Osteocyte (in vitro differentiated cells): ENCODE data around the gene MAML2. TPM values are rescaled to one million over a fixed set of nuclear protein-coding genes. Genes with fewer than 3 reads are reported as not detected.

ENCODE experiments used
- DNase-seq: peaks from one replicate; pipeline ENCODE4 v3.0.0; 2021; ENCODE audit warnings: mixed read lengths; ENCODE audit not compliant: unreplicated experiment; ENCODE audit errors: extremely low spot score
- H3K27ac Mint-ChIP-seq: one replicate; pipeline ENCODE4 v1.8.0; 2021; ENCODE audit warnings: mild to moderate bottlenecking, mixed read lengths; ENCODE audit not compliant: unreplicated experiment
- H3K27me3 Mint-ChIP-seq: one replicate; pipeline ENCODE4 v1.8.0; 2021; ENCODE audit warnings: mixed read lengths; ENCODE audit not compliant: unreplicated experiment
- H3K36me3 Mint-ChIP-seq: one replicate; pipeline ENCODE4 v1.8.0; 2021; ENCODE audit warnings: mixed read lengths; ENCODE audit not compliant: unreplicated experiment
- H3K4me1 Mint-ChIP-seq: one replicate; pipeline ENCODE4 v1.8.0; 2021; ENCODE audit warnings: mixed read lengths; ENCODE audit not compliant: unreplicated experiment
- H3K4me3 Mint-ChIP-seq: one replicate; pipeline ENCODE4 v1.8.0; 2021; ENCODE audit warnings: mild to moderate bottlenecking, moderate library complexity, mixed read lengths; ENCODE audit not compliant: unreplicated experiment
- H3K9me3 Mint-ChIP-seq: one replicate; pipeline ENCODE4 v1.8.0; 2021; ENCODE audit warnings: mixed read lengths; ENCODE audit not compliant: unreplicated experiment
- total RNA-seq: library from RNA; stranded (reverse); gene quantifications from 2 replicates; pipeline ENCODE4 v1.2.1, GENCODE V29; 2021
- TF ChIP-seq, protein P1 (sequence below): fragments of 200-600 bp; sonication (generic); IDR thresholded peaks from 2 replicates; pipeline ENCODE4 v1.5.0; 2021; ENCODE audit warnings: antibody characterized with exemption, mild to moderate bottlenecking, moderate library complexity

MAML2 gene
- total RNA-seq, 1 donor from 2014 or later = 29.3 TPM

- TF ChIP-seq, protein P1, sequence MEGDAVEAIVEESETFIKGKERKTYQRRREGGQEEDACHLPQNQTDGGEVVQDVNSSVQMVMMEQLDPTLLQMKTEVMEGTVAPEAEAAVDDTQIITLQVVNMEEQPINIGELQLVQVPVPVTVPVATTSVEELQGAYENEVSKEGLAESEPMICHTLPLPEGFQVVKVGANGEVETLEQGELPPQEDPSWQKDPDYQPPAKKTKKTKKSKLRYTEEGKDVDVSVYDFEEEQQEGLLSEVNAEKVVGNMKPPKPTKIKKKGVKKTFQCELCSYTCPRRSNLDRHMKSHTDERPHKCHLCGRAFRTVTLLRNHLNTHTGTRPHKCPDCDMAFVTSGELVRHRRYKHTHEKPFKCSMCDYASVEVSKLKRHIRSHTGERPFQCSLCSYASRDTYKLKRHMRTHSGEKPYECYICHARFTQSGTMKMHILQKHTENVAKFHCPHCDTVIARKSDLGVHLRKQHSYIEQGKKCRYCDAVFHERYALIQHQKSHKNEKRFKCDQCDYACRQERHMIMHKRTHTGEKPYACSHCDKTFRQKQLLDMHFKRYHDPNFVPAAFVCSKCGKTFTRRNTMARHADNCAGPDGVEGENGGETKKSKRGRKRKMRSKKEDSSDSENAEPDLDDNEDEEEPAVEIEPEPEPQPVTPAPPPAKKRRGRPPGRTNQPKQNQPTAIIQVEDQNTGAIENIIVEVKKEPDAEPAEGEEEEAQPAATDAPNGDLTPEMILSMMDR = no peak
- DNase-seq = no peak
- H3K4me3 Mint-ChIP-seq = no peak overlapping the region
- H3K27me3 Mint-ChIP-seq = no peaks in the 10 kb centered on the region
- H3K36me3 Mint-ChIP-seq = peaks cover 3% of the 10 kb centered on the region
- H3K4me1 Mint-ChIP-seq = peaks cover 8% of the 10 kb centered on the region
- H3K27ac Mint-ChIP-seq = no peak overlapping the region
- H3K9me3 Mint-ChIP-seq = no peaks in the 10 kb centered on the region
Observed at GRCh38 chr11:96024666-96025065, 318.3 kb downstream of the MAML2 start.

DNA sequence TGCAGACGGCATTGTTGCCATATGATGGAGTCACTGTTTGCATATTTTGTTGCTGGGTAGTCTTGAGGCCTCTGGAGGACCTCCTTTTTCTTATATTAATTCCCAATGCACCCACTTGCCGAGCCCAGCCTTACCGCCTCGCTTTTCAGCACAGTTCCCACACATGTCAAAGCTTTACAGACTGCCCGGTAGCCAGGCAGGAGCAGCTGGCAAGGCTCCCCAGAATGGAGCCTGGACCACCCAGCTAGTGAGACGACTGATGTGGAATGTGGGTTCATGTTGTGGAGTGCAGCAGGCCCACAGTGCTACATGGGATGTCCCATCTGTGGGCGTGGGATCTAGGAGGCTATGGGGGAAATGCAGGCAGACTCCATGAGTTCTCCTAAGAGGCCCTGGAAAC, 319.7 kb downstream of the MAML2 start:
- H3K27me3 Mint-ChIP-seq = no peaks in the 10 kb centered on the region
- peaks cover 11% of the 10 kb centered on the region for H3K4me1 Mint-ChIP-seq
- TF ChIP-seq, protein P1 = no peak
- DNase-seq = no peak
- no peak overlapping the region for H3K27ac Mint-ChIP-seq
- no peak overlapping the region for H3K4me3 Mint-ChIP-seq
- no peaks in the 10 kb centered on the region for H3K9me3 Mint-ChIP-seq
- peaks cover 3% of the 10 kb centered on the region for H3K36me3 Mint-ChIP-seq

- Mint-ChIP-seq H3K4me3 (no peak overlapping the region), H3K36me3 (no peaks in the 10 kb centered on the region), H3K27me3 (no peaks in the 10 kb centered on the region), H3K27ac (no peak overlapping the region), H3K4me1 (peaks cover 11% of the 10 kb centered on the region), H3K9me3 (no peaks in the 10 kb centered on the region)
- no peak for DNase-seq
- TF ChIP-seq, protein P1 = no peak
Observed at GRCh38 chr11:96021901-96022650, 320.9 kb downstream of the MAML2 start.

- DNase-seq = no peak
- Mint-ChIP-seq H3K4me3 (no peak overlapping the region), H3K9me3 (no peaks in the 10 kb centered on the region), H3K27ac (peak overlapping the region; percentile 43), H3K4me1 (peaks cover 11% of the 10 kb centered on the region), H3K27me3 (no peaks in the 10 kb centered on the region), H3K36me3 (no peaks in the 10 kb centered on the region)
- TF ChIP-seq, protein P1 = no peak
Observed at GRCh38 chr11:96019810-96020747, 322.9 kb downstream of the MAML2 start.

DNA sequence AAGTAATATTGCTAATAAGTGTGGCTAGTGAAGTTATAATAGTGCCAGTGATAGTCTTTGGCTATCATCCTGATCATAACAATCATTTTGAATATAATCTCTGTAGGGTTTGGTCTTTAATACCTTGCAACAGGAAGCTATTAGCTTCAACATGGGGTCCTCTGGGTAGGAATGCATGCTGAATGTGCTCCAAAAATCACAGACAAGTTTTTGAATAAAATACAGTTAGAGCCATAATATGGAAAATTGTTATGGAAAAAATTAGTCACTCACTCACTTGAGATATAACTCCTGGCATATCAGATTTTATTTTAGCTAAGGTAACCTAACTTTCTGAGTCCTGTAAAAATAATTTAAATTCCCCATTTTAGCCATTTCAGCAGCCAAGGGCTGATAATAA, 323.7 kb downstream of the MAML2 start:
- no peaks in the 10 kb centered on the region for H3K36me3 Mint-ChIP-seq
- peaks cover 16% of the 10 kb centered on the region for H3K4me1 Mint-ChIP-seq
- DNase-seq = no peak
- no peak overlapping the region for H3K27ac Mint-ChIP-seq
- TF ChIP-seq, protein P1 = no peak
- H3K27me3 Mint-ChIP-seq = no peaks in the 10 kb centered on the region
- no peak overlapping the region for H3K4me3 Mint-ChIP-seq
- H3K9me3 Mint-ChIP-seq = no peaks in the 10 kb centered on the region
